ENCODE results near the gene ABHD2.

- TF ChIP-seq CTCF (IDR thresholded peaks at IDR 0.05; ENCODE audit: low read depth, low read length) (no peak), POLR2A (IDR thresholded peaks at IDR 0.05; ENCODE audit: extremely low read depth, insufficient read length) (no peak)
Observed at GRCh38 chr15:89155656-89156055, 67.4 kb downstream of the ABHD2 start.
